HG02852 (cell line): ENCODE data around the gene FAM32A.
"Not testable (repeated sequence)": the region's sequence is repeated elsewhere in the genome, so short reads cannot be mapped to it uniquely, and the experiment has no call there.

ENCODE experiments used
- ATAC-seq: cut with Tn5 transposase; IDR thresholded peaks from one replicate; pipeline ENCODE4 v1.9.1; 2021; ENCODE audit warnings: mild to moderate bottlenecking, moderate library complexity; ENCODE audit not compliant: unreplicated experiment

FAM32A gene

DNA sequence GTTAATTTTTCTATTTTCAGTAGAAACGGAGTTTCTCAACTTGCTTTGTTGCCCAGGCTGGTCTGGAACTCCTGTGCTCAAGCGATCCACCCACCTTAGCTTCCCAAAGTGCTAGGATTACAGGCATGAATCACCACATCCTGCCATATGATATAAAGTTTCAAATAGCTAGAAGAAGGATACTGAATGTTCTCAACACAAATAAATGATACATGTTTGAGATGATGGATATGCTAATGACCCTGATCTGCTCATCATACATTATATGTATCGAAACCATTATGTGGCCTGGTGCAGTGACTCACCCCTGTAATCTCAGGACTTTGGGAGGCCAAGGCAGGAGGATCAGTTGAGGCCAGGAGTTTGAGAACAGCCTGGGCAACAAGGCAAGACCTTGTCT is 23.4 kb upstream of the FAM32A start:
- no peak for ATAC-seq

DNA sequence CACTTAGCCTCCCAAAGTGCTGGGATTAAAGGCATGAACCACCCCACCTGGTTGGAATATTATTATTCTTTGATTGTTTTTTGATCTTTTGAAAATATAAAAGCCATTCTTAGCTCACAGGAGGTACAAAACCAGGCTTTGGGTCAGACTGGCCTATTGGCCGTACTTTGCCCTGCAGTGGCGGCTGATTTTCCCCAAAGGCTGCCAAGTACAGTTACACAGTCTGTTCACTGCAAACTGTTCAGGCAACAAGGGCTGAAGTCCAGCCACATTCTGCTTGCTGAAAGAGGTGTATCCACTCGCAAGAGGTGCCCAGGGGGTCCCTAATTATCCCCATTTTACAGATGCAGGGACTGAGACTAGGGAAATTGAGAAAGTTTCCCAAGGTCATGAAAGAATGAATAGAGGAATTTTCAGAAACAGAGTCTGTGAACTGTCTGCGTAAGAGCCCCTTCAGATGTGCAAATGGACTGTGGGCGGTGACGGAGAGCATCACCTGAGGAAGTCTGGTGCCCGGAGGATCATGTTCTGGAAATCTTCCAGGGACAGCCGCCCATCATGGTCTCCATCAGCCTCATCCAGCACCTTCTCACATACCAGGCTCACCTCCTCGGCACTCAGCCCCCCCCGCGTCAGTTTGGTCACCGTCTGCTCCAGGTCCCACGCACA is 20.9 kb upstream of the FAM32A start:
- no peak for ATAC-seq

DNA sequence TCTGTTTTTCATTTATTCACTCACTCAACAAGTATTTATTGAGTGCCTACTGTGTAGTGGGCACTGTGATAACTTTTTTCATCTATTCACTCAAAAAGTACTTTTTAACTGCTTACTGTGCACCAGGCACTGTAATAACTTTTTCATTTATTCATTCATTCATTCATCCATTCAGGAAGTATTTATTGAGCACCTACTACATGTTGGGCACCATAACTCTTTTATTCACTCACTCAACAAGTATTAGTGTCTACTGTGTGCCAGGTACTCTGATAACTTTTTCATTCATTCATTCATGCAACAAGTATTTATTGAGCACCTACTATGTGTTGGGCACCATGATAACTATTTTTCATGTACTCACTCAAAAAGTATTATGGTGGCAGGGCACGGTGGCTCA is 18.8 kb upstream of the FAM32A start:
- ATAC-seq: no peak

DNA sequence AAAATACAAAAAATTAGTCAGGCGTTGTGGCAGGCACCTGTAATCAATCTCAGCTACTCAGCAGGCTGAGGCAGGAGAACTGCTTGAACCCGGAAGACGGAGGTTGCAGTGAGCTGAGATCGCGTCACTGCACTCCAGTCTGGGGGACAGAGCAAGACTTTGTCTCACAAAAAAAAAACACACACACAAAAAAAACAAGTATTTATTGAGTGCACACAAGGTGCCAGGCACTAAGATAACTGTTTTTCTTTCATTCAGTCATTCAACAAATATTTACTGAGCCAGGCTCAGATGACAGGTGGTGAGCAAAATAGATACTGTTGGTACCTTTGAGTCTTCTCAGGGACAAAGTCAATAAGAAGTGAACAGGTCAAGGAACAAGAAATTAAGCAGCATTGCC is 18.2 kb upstream of the FAM32A start:
- no peak for ATAC-seq

DNA sequence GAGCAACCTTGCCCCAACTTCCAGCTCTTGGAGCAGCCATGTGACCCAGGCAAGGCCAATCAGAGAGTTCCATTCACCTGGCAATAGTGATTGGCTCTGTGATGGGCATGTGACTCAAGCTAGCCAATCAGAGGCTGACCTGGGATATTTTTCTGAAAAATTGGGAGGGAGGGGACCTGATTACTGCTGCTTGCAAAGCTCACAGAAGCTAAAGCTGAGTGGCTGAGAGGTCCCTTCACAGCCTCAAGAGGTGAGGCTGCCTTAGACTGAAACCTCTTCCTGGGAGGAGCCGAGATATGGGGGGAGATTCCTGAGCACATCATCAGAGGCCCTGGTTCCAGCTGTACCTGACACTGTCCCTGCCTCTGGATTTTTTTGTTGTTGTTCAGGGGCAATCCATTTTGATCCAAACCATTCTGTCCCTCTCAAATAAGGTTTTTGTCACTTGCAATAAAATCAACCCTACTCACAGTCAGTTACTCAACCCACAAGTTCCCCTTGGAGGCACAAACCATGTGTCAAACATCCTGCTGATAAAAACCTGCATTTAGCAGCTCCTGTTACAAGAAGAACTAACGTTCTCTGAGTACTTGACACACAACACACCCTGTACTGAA is 16.6 kb upstream of the FAM32A start:
- no peak for ATAC-seq

DNA sequence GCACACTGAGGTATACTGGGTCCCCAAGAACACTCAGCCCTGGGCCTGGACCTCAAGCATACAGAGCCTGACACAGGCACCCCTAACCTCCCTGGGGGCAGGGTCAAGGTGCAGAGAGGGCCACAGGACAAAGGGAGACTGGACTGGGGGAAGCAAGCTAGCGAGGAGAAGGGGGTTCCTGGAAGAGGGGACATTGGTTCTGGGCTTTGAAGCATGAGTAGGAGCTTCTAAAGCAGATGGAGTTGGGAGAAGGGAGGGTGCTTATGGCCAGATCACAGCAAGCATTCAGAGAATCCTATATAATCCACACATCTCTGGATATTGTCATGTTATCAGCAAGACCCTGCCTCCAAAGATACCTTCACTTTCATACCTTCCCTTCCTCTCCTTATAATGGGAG is 15.1 kb upstream of the FAM32A start:
- ATAC-seq: no peak

DNA sequence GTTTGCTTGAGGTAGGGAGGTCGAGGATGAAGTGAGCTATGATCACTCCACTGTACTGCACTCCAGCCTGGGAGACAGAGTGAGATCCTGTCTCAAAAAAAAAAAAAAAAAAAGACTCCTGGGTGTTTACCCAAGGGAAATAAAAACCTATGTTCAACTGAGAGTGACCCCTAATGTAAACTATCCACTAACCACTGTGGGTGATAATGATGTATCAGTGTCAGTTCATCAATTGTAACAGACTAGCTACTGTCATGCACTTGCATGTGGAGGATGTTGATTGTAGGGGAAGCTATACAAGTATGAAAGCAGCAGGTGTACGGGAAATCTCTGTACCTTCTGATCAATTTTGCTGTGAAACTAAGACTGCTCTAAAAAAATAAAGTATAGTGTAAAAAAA is 9.3 kb upstream of the FAM32A start:
- no peak for ATAC-seq

DNA sequence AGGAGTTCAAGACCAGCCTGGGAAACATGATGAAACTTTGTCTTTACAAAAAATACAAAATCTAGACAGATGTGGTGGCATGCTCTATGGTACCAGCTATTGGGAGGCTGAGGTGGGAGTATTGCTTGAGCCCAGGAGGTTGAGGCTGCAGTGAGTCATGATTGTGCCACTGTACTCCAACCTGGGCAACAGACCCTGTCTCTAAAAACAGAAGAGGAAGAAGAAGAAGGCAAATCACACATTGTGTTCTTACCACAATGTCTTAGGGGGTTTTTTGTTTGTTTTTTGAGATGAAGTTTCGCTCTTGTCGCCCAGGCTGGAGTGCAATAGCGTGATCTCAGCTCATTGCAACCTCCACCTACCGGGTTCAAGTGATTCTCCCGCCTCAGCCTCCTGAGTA is 6.3 kb upstream of the FAM32A start:
- not testable (repeated sequence) for ATAC-seq

DNA sequence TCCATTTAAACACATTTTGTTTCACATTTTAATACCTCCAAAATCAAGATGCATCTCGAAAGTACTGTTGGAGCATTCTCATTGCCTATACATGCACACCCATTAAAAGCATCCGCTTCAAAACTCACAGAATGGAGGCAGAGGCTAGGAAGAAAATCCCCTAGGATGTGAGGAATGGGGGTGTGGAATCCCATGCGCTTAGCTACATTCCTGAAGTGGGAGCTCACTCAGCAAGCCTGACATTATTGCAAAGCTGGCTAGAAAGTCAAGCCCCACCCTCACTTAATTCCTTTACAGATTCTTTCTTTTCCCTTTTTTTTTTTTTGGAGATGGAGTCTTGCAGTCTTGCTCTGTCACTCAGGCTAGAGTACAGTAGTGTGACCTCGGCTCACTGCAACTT is 4.6 kb upstream of the FAM32A start:
- ATAC-seq: no peak

DNA sequence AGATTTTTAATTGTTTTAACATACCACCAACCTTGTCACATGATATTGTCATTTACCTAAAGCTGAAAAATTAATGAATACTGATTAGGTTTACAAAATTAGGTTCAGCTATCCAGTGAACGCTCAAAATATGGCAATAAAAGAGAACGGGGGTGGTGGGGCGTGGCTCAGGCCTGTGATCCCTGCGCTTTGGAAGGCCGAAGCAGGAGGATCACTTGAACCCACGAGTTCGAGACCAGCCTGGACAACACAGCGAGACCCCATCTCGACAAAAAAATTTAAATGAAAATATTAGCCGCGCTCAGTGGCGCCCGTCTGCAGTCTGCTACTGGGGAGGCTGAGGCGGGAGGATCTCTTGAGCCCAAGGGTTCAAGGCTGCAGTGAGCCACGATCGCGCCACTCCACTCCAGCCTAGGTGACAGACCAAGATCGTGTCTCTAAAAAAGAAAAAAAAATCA is 516 bp upstream of the FAM32A start:
- no peak for ATAC-seq

DNA sequence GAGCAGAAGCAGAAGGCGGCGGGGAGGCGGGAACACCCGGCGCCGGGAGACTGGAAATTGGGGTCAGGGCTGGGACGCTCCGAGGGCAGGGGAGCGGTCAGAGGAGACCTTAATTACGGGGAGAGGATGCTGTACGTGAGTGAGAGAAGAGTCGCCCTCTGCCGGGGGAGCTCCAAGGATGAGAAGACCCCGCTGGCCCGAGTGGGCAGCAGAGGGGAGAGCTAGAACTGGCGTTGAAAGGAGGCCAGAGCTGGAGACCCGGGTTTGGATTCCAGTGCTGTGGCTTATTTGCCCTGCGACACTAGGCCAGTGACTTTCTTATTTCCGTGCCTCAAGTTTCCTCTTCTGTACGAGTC is 536 bp downstream of the FAM32A start:
- ATAC-seq: no peak

DNA sequence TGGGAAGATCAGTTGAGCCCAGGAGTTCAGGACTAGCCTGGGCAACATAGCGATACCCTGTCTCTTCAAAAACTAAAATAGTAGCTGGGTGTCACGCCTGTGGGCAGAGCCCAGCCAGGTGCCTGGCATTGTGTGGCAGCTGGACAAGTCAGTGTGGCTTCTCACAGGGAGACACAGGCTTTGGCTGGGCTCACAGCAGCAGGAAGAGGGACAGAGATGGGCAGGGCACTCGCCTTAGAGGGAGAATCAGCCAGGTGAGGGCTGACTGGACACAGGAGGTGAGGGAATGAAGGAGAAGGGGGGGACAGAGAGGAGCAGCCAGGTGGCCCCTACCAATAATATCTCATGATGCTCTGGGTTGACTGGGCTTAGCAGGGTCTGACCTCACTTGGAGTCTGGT is 3.3 kb downstream of the FAM32A start:
- ATAC-seq: no peak

DNA sequence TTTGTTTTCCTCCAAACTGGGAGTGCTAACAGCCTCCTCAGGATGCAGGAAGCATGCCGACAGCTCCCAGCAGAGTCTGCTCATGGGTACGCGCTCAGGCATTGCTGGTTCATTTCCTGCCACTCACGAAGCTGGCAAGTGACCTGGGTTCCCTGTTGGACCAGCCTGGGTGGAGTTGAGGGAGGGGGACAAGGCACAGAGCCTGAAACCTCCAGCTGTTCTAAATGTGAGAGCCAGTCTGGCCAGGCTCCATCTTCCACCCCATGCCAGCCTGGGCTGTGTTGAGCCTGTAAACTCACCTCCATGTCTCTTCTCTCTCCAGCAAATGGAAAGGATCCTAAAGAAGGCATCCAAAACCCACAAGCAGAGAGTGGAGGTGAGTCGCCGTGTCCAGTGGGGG is 5.0 kb downstream of the FAM32A start:
- no peak for ATAC-seq

DNA sequence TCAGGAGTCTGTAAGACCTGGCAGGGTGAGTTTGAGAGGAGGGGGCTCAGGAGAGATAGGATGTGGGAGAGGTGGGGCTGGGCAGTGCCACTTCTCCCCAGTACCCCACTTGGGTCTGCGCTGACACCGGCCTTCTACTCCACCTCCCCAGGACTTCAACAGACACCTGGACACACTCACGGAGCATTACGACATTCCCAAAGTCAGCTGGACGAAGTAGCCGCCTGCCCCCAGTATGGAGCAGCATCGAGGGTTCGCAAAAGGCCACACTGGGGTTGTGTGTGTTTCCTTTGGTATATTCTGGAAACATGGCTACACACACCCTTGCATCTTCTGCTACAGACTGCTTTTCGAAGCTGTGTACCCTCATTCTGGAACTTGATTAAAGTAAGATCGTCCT is 5.5 kb downstream of the FAM32A start:
- ATAC-seq: no peak

DNA sequence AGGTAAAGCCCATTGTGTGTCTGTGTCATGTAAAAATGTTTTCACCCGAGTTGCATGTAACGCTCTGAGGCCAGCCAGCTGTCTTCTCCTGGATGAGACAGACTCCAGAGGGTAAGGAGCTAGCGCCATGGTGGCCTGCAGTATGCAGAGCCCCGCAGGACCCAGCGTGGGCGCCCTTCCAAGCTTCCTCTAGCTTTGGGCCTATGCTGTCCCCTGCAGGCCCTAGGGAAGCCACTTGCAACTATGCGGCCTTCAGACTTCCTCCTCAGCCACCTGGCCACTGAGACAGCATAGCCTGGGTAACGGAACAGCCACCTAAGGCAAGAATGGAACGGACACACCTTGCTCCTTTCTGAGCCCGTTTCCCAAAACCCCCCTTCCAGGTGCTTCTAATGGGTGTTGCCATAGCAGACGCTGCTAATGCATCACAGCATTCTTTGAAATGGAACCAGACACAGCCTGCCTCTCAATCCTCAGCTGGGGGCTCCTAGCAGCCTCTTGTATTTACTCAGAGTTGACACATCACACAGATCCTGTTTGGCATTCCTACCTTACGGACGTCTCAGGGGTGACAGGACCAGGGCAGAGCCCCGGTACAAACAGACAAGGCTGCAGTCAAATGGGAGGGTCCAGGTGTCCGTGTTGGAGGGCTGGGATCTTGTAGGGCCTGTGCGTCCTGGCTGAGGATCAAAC is 6.2 kb downstream of the FAM32A start:
- ATAC-seq: no peak

DNA sequence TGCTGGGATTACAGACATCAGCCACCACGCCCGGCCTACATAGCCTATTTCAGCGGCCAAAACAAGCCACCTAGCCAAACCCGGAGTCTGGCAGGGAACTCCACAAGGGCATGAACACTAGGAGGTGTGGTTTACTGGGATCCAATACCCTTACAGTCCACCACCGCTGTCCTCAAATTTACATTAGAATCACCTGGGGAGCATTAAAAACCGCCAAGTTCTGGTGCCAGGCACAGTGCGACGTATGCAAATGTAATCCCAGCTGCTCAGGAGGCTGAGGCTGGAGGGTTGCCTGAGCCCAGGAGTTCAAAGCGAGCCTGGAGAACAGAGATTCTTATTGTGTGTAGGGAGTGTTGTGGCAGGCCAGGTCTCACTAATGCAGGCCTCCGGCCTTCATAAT is 8.3 kb downstream of the FAM32A start:
- ATAC-seq: no peak

DNA sequence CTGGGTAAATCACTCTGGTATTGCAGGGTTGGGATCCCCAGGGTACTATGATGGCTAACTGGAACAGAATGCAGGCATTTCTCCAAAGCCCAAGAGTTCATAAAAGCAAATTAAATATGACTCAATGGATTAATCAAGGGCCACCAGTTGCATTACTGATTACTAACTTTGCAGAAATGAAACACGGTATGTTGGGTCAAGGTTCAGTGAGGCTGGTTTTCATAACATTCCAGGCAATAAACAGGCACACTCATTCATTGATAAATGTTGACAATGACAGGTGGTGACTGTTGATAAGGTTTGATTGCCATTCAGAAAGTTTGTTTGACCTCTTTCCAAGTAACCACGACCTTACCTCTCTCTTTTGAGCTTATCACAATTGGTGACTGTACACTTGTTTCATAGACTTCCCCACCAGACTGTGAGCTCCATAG is 12.0 kb downstream of the FAM32A start:
- no peak for ATAC-seq

DNA sequence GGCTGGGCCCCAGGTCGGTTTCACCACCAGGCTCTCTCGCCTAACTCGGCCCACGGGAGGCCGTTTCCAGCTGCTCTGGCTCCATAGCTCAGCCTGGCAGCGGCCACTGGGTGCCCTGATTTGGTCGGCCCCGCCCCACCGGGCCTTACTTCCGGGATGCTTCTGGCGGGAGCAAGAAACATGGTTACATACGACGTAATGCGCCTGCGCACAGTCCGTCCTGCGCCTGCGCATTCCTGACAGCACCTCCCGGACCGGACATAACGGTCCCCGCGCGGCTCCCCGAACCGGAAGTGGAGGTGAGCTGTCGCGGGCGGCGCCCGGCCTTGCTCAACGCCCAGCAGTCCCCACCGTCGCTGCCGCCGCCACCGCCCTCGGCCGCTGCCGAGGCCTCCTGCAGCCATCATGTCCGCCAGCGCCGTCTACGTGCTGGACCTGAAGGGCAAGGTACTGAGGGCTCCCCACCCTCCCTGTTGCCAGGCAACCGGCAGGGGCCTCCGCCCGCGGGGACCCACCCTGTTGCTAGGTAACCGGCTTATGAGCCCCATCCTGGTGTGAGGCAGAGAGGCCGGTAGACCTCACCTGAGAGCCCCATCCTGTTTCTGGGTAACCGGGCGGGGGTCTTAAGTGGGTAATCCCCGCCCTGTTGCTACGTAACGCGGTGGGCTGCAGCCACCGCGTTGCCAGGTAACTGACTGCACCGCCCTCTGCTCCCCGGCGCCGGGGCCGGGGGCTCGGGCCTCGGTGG is 12.6 kb downstream of the FAM32A start, which contains the start of gene AP1M1:
Gene AP1M1 (plus strand): TSS at position 290 of the 748 bp plus-strand sequence. CDS start 116 bp downstream, at position 406.
- ATAC-seq: peak; percentile 84

DNA sequence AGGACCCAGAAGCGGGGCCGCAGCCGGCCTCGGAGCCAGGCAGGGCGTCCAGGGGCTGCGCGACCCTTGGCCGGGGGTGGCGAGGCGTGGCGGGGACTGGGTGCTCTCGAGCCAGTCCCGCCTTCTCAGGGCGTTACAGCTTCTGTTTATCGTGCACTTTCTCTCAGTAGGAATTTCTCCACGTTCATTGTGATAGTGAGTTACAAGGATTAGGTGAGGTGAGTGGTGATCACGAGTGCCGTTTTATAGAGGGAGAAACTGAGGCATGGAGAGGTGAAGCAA is 13.1 kb downstream of the FAM32A start:
- peak; percentile 4 for ATAC-seq

DNA sequence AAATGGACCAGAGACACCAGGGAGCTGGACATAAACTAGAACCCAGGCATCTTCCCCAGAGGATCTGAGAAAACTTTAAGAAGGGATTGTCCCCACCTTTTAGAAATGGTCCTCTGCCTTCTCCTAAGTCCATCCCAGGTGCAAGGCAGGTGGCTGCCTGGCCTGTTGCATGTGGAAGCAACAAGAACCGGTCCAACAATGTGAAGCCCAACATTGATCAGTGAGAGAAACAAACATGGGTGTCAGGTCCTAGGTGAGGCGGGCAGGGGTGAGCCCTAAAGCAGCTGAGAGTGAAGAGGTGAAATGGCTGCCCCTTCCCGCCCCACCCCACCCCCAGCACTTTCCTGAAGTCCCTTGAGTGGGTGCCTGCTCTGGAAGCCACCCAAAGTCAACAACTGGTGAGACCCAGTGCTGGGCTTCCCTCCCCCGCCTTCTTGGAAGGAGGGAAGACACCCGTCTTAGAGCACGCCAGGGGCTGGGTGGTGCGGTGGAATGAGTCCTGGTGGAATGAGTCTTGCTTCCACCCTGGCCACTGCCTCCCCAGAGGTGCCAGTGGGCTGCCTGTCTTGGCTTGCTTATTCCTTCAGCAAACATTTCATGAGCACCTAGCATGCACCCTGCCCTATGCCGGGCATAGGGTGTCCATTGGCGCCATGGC is 14.2 kb downstream of the FAM32A start:
- no peak for ATAC-seq
